ENCODE data around the gene PRKG2. TPM values are rescaled to one million over a fixed set of nuclear protein-coding genes. Genes with fewer than 3 reads are reported as not detected.

Gene PRKG2
- total RNA-seq, 3 donors from 2014 or later (not counting 1 experiment from before 2014, with no cell fraction given) = 0.09 to 1.2 (median 0.15) TPM

- no peak for TF ChIP-seq CTCF (IDR thresholded peaks at IDR 0.05)
- intact Hi-C loops (cut with micrococcal nuclease) = no loop called here
- WGBS (ENCODE audit: insufficient coverage) = no CpG with 5 or more reads among the region's 3 CpGs
These were observed 20.7 kb downstream of the PRKG2 start for GRCh38 chr4:81194286-81194685.

GRCh38 chr4:81180916-81181315 lies 34.1 kb downstream of the PRKG2 start:
- TF ChIP-seq CTCF (IDR thresholded peaks at IDR 0.05) = no peak
- no peak overlapping the region for H3K27ac Mint-ChIP-seq
- Histone ChIP-seq H3K27me3 (ENCODE audit: control insufficient read depth, insufficient read depth, low read length) (no peaks in the 10 kb centered on the region), H3K4me1 (ENCODE audit: control insufficient read depth, insufficient read depth, low read length) (no peaks in the 10 kb centered on the region), H3K27ac (ENCODE audit: low read length) (no peak overlapping the region), H3K9me3 (ENCODE audit: control insufficient read depth, insufficient read depth, low read length) (no peaks in the 10 kb centered on the region), H3K4me3 (ENCODE audit: low read length) (no peak overlapping the region), H3K36me3 (ENCODE audit: control insufficient read depth, insufficient read depth, low read length) (no peaks in the 10 kb centered on the region)
- no peaks in the 10 kb centered on the region for H3K27me3 Mint-ChIP-seq (ENCODE audit: low read depth in 2 of 2)
- H3K36me3 Mint-ChIP-seq = no peaks in the 10 kb centered on the region
- H3K4me3 Mint-ChIP-seq = no peak overlapping the region
- WGBS (ENCODE audit: insufficient coverage) = 44% methylated on average over 1 of the region's 1 CpG
- H3K4me1 Mint-ChIP-seq = no peaks in the 10 kb centered on the region
- intact Hi-C loops (cut with micrococcal nuclease) = no loop called here
- ATAC-seq (no peak), DNase-seq (no peak)
- H3K9me3 Mint-ChIP-seq = peaks cover 7 to 11% of the 10 kb centered on the region in 2 donors

More at GRCh38 chr4:81194286-81194685, 20.7 kb downstream of the PRKG2 start:
- H3K9me3 ChIP-seq (ENCODE audit: control insufficient read depth, insufficient read depth, low read length) = no peaks in the 10 kb centered on the region
- DNase-seq (no peak), ATAC-seq (no peak)
- H3K27ac ChIP-seq (ENCODE audit: low read length) = no peak overlapping the region
- no peak overlapping the region for H3K27ac Mint-ChIP-seq
- peaks cover 4 to 5% of the 10 kb centered on the region in 2 donors for H3K9me3 Mint-ChIP-seq
- H3K4me1 Mint-ChIP-seq = no peaks in the 10 kb centered on the region
- no peaks in the 10 kb centered on the region for H3K4me1 ChIP-seq (ENCODE audit: control insufficient read depth, insufficient read depth, low read length)
- H3K4me3 ChIP-seq (ENCODE audit: low read length) = no peak overlapping the region
- H3K36me3 ChIP-seq (ENCODE audit: control insufficient read depth, insufficient read depth, low read length) = no peaks in the 10 kb centered on the region
- no peaks in the 10 kb centered on the region for H3K36me3 Mint-ChIP-seq
- peaks cover 0 to 6% of the 10 kb centered on the region in 2 donors for H3K27me3 Mint-ChIP-seq (ENCODE audit: low read depth in 2 of 2)
- H3K4me3 Mint-ChIP-seq = no peak overlapping the region
- H3K27me3 ChIP-seq (ENCODE audit: control insufficient read depth, insufficient read depth, low read length) = no peaks in the 10 kb centered on the region

GRCh38 chr4:81179326-81179725 lies 35.7 kb downstream of the PRKG2 start:
- no peak overlapping the region for H3K4me3 ChIP-seq (ENCODE audit: low read length)
- no peaks in the 10 kb centered on the region for H3K36me3 ChIP-seq (ENCODE audit: control insufficient read depth, insufficient read depth, low read length)
- 83% methylated on average over 3 of the region's 3 CpGs for WGBS (ENCODE audit: insufficient coverage)
- Mint-ChIP-seq H3K4me1 (no peaks in the 10 kb centered on the region), H3K4me3 (no peak overlapping the region), H3K27ac (no peak overlapping the region), H3K36me3 (no peaks in the 10 kb centered on the region), H3K9me3 (peaks cover 3 to 7% of the 10 kb centered on the region in 2 donors), H3K27me3 (ENCODE audit: low read depth in 2 of 2) (no peaks in the 10 kb centered on the region)
- no peaks in the 10 kb centered on the region for H3K9me3 ChIP-seq (ENCODE audit: control insufficient read depth, insufficient read depth, low read length)
- H3K4me1 ChIP-seq (ENCODE audit: control insufficient read depth, insufficient read depth, low read length) = no peaks in the 10 kb centered on the region
- DNase-seq (no peak), ATAC-seq (no peak)
- H3K27ac ChIP-seq (ENCODE audit: low read length) = no peak overlapping the region
- intact Hi-C loops (cut with micrococcal nuclease) = no loop called here
- no peaks in the 10 kb centered on the region for H3K27me3 ChIP-seq (ENCODE audit: control insufficient read depth, insufficient read depth, low read length)
- TF ChIP-seq CTCF (IDR thresholded peaks at IDR 0.05) = no peak

- Mint-ChIP-seq H3K27me3 (ENCODE audit: low read depth in 2 of 2) (no peaks in the 10 kb centered on the region), H3K4me1 (no peaks in the 10 kb centered on the region), H3K4me3 (no peak overlapping the region), H3K36me3 (no peaks in the 10 kb centered on the region), H3K27ac (no peak overlapping the region), H3K9me3 (peaks cover 0 to 3% of the 10 kb centered on the region in 2 donors)
- H3K9me3 ChIP-seq (ENCODE audit: control insufficient read depth, insufficient read depth, low read length) = no peaks in the 10 kb centered on the region
- peaks cover 2% of the 10 kb centered on the region for H3K27me3 ChIP-seq (ENCODE audit: control insufficient read depth, insufficient read depth, low read length)
- no CpG with 5 or more reads among the region's 1 CpG for WGBS (ENCODE audit: insufficient coverage)
- ATAC-seq (no peak), DNase-seq (no peak)
- no peaks in the 10 kb centered on the region for H3K36me3 ChIP-seq (ENCODE audit: control insufficient read depth, insufficient read depth, low read length)
- intact Hi-C loops (cut with micrococcal nuclease) = no loop called here
- no peaks in the 10 kb centered on the region for H3K4me1 ChIP-seq (ENCODE audit: control insufficient read depth, insufficient read depth, low read length)
- TF ChIP-seq CTCF (IDR thresholded peaks at IDR 0.05) = no peak
- no peak overlapping the region for H3K4me3 ChIP-seq (ENCODE audit: low read length)
- H3K27ac ChIP-seq (ENCODE audit: low read length) = no peak overlapping the region
These were observed 41.8 kb downstream of the PRKG2 start for GRCh38 chr4:81173213-81173612.
